GM18498 (cell line): ENCODE measurements around the gene NTRK2.

ENCODE experiments used
- ATAC-seq: cut with Tn5 transposase; IDR thresholded peaks from one replicate; pipeline ENCODE4 v1.9.1; 2021; ENCODE audit warnings: mild to moderate bottlenecking, moderate library complexity; ENCODE audit not compliant: unreplicated experiment

NTRK2 gene

DNA sequence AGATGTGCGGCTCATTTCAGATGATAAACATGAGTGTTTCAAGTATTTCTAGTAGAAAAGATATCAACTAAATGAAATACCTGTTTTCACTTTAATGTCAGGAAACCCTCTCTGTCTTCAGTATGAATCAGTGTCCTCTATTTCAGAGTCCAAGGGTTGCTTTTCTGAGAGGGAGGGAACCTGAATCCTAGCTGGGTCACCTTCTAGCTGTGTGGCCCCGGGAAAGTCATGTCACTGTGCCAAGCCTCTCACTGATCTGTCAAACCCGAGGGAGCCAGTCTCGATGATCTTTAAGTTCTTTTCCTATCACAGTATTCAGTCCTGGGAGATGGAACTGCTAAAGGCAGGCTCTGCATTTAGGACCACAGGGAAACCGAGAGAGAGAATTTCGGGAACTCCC lies 258.9 kb downstream of the NTRK2 start:
- no peak for ATAC-seq

DNA sequence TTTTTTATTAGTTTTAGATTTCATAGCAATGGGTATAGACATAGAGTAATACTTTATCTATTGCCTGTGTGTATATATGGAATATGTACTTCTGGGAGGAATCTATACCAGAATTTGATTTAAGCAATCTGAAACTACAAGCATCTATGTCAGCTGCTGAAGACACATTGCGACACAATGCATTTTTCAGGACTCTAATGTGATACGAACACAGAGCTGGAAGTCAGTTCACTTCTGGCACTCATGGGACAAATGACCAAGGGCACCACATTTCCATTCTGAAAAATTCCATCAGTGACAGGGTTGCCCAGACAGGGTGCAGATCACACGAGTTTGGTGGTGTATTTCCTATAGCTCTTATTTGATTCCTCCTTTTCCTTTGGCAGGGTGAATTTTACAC lies 259.5 kb downstream of the NTRK2 start:
- no peak for ATAC-seq

DNA sequence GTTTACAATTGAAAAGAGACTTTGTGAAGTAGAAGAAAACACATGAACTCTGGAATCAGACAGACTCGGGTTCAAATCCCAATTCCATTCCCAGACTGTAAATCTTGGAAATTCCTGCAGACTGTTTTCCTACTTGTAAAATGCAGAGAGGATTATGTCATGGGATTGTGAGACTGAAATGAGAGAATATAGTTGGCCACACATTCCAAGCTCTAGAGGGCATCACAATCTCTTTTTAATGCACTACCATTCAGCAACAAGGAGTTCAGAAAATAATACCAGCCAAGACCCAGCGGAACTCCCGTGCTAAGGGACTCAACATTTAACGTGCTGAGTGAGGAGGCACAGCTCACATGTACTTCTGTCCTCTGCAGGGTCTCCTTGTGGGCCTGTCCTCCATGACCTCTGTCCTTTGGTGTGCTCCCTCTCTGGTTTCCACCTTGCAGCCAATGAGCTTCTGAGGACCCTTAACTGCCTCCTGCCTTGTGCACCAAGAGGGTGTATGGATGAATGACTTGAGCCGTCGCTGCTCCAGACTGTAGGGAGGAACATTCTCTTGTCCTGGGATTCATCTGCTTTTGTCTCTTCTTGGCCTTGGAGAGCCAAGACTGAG lies 263.5 kb downstream of the NTRK2 start:
- no peak for ATAC-seq

DNA sequence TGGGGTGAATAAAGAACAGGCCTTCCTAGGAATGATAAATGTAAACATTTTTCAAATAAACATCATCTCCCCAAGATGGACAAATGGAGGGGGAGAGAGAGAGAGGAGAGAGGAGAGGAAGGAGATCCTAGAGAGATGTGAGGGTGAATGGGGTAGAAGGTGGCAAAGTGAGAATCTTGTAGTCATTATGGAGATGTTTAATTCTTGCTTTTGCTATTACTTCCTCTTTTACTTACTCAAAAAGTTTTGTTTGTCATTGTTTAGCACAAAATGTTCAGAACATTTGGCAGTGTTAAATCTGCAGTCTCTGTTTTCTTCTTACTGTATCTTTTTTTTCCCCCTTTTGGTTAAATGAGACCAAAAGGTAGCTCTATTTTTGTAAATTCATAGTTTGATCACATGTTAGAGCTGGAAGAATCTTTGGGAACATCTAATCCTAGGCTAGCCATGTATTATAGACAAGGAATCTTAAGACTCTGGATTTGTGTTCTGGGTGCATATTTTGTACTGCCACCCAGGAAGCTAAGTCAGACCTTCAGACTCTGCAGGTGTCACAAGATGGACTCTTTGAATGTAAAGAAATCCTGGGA lies 266.1 kb downstream of the NTRK2 start:
- peak; percentile 41 for ATAC-seq

DNA sequence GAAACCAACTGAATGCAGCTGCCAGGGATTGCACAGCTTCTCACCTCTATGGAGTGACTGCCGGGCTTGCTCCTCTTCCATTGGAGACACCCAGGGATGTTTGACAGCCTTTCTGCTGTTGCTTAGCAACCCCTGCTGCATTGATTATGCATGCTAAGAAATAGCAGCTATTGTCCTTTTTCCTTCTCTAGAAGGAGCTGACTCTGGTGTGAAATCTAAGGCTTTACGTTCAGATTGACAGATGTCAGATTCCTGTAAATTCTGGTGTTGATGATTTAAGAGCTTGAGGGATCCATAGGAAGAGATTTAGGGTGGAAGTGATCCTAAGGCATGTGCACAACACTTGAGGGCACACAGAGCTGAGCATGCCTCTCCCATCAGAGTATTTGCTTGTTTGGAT lies 267.7 kb downstream of the NTRK2 start:
- ATAC-seq: no peak

DNA sequence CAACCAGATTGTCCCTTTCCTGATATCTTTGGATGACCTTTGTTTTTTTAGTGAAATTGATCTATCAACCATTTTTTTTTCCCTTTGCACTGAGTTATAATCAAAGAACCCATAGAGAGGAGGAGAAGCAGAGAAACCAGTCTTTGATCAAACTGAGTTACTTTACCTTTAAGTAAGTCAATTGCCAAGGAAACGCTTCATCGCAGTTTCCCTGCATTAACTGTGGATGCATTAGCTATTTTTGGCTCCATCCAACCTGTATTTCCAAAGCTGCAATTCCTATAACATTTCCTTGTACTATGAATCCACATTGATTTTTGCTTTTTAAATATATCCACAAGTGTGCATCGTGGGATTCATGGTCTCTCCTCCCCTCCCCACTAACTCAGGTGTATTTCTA lies 268.1 kb downstream of the NTRK2 start:
- no peak for ATAC-seq

DNA sequence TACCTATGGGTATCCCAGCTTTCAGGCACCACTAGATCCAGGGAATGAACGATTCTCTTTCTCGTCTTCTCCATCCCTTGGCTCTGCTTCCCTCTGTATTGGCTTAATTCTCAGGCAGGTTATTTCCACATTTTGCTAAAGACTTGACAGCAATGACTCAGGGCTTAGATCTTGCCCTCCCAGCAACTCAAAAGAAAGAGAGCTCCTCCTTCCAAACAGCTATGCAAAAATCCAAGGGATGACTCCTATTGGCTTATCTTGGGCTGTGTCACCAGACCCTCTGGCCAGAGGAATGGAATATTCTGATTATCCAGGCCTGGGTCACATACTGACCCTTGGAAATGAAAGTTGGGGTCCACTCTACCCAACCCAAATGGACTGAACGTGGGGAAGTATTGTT lies 270.2 kb downstream of the NTRK2 start:
- no peak for ATAC-seq

DNA sequence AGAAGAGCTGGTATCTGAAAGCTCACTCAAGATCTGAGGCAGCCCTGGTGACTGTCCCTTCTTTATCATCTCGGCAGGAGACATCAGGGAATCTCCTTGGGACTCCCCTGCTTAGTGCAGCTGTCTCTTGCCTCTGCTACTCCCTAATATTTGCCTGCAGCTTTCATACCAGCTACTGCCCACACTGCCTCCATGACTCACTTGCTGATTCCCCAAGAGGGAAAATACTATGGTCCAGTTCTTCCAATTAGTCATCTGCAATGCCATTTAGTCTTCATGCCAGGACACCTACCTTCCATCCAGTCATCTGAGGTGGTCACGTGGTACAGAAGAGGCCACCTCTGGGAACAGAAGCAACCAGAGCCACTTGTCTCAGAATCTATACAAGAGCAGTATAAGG lies 270.8 kb downstream of the NTRK2 start:
- ATAC-seq: no peak

DNA sequence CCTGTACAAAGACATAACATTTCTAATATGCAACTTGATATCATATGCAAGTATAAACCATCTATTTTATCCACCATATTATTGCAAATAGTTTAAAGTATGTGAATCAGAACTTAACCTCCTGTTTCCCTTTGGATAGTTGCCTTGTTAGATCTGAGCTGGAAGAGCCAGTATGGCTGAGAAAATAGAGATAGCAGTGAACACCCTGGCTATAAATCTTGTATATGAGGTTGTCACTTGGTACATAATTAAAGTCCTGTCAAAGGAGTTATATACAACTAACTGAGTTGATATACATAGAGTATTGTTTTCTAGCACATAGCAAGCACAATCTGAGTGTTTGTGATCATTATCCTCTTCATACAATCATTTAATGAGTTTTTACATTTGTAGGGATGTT lies 272.3 kb downstream of the NTRK2 start:
- no peak for ATAC-seq

DNA sequence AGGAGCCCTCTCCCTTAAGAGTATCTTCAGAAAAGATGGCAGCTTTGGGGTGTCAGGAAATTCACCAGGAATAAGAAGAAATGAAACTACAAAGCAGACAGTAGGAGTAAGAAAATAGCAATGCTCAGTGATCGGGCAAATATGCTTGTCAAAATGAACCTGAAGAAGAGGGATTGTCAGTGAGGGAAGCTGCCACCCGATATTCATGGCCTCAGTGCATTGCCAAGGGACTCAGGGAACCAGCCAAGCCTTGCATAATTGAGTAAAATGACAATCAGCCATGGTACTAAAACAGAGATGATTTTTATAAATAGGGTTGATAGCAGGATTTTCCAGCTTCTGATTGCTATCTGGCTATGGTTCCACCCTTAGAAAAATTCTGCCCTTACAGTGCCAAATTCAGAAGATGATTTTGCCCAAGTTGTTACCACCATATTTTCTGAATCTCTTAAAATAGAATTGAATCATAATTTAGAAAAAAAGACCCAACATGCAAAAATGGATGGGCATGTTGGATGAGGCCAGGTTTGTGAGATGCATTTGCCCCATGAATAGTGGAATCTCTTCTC lies 274.0 kb downstream of the NTRK2 start:
- no peak for ATAC-seq

DNA sequence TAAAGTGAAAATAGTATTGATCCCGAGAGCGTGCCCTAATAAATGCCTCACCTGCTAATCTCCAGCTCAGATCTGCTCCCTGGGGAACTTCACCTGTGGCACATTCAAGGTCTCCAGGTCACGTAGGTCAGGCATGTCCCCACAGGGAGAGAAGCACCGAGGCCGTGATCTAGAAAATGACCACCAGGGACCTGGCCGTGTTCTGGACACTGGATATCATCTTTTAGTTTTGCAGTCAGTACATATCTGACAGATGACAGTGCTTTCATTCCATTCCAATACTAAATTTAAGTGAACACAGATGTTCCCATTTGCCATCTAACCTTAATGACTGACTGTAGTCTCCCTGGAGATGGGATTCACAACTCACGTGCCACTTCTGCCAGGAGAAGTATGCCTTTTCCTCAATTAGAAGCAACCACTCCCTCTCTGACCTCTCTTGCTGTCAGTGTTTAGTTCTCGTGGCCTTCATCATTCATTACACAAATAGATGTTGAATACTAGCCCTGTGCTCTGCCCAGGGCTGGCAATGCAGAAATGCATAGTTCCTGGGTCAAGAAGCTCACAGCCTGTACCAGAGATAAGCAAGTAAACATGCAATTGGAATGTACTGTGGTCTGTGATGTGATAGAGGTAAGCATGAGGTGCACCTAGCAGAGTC lies 276.5 kb downstream of the NTRK2 start:
- ATAC-seq: no peak

DNA sequence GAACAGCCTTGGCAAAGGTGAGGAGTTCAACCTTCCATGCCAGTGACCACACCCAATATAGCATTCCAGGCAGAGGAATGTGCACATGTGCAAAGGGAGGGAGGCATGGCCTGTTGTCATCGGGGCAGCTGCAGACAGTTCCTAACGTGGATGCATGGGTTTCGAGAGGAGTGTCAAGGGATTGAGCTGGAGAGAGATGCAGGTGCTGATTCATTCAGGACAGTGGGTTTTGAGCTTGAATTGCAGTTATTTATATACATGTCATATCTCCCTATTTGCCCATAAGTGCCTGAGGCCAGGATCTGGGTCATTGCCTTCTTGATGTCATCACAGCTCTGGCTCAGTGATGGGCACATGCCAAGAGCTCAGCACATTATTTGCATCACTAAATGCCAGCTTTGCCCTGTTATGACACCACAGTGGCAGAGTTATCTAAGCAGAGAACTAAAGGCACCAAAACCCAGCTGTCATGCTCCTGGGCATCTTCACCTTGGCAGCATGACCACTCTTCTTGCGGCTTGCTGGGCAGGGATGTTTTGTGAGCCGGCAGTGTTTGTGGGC lies 278.0 kb downstream of the NTRK2 start:
- no peak for ATAC-seq

DNA sequence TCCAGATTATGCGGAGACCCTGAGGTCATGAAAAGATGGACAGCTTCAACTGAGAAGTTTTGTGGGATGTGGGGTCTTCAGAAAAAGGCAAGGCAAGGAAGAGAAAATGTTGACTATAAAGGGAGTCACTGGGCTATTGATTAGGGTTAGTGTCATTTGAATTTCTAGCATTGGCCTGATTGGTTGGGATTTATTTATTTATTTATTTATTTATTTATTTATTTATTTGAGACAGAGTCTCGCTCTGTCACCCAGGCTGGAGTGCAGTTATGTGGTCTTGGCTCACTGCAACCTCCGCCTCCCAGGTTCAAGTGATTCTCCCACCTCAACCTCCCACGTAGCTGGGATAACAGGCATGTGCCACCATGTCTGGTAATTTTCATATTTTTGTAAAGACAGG lies 279.7 kb downstream of the NTRK2 start:
- ATAC-seq: no peak

DNA sequence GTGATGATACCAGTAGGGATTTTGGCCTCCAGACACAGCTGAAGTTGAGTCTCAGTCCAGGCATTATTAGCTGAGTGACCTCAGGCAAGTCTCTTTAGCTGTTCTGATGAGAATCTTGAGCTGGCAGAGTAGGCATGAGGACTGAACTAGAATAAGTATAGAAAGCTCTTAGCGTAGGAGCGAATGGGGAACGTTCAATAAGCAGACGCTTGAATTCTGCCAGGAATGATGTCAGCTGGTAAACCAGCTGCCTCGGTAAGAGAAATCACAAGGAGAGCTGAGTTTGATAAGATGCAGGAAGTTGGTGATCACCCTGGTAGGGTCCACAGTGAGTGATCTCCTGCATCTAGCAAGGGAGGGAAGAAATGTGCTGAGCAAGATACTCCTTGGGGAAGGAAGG lies 280.4 kb downstream of the NTRK2 start:
- ATAC-seq: no peak

DNA sequence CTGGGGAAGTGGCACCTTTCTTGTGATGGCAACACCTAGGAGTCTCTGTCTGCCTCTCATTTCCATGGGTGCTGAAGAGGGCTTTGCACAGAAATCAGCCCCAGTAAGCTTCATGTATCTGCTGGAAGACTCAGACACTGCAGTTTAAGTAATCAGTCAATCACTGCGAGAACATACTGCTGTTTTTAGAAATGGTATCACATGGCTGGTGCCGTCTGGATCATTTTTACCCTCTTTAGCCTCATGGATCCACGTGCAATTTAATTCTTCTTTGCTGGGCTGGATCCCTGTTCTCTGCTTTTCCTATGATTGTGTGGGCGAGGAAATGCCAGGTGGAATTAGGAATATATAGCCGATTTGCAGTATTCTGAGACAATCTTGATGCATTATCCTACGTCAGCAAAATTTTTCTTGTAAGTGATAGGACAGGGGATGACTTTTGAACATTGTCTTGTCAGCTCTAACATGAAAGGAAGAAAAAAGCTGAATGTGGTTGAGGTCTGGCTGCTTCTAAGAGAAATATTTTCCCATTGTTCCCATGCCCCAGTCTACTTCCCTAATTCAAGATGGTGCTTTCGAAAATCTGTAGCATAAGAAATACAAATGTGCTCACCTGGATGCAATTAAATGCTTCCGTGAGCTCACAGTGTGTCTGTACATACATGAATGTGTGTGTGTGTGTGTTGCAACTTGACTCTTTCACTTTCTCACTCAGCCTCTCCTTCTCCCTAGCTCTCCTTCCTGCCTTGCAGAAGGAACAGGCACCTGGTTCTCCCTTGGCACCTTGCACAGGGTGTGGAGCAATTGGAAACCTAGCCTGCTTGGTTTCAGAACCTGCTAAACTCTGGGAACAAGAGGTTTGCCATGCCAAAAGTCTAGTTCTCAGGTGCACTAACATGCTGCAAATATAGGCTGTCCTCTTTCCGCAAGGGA lies 281.6 kb downstream of the NTRK2 start:
- ATAC-seq: no peak

DNA sequence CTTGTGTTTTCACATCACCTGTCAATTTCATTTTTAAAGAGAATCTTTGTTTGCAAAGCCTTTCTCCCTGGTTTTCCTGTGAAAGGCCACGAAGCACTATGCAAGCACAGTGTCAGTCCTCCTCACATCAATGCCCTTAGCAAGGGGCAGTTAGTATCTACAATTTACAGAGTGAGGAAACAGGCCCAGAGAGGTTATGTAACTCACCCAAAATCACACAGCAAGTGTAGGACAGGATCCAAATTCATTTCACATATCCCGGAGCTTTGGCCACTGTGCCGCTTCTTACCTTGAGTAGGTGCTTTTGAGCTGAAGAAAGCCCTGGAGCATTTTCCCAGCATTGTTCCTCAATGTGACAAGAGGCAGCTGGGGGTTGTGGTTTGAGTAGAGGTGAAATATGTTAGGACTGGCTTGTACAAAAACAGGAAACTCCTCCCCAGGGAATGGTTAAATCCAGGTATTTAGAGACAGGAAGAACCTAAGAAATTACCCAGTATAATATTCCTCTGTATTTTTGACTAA lies 283.8 kb downstream of the NTRK2 start:
- ATAC-seq: no peak

DNA sequence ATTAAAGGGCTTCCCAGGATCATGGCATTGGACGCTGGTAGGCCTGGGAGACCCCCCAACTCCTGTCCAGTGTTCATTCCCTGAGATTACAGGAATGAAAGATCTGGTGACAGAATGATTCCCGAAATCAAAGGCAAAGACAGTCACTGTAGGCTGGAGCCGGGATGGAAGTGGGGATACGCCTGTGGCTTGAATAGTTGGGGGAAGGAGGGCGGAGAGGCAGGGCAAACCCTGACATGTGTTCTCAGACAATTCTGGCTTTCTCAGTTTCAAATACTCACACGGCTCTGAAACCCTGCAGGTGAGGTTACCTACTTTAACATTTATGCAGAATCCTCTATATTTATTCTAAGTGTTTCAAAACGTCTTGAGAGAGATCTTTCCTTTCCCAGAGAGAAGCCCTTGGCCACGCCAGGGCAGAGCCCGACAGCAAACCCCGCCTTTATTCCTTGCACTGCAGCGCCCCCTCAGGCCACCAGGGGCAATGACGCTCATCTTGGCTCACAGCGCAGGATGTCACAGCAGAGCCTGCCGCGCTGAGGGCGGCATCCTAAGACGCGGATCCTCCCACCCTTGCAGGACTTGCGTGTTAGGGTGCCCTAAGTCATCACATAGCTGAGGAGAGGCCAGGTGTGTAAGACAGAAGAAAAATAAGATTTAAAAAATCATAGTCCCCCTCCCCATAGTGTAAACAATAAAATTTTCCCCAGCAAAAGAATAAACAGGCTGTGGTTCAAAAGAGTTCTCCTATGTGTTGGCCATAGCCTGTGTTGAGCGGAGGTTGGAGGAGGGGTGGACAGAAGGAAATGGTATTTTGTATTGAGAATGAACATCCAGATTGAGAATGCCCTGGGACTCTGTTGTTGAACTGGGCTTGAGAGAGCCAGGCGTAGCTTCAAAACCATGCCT lies 284.5 kb downstream of the NTRK2 start:
- ATAC-seq: peak; percentile 97

DNA sequence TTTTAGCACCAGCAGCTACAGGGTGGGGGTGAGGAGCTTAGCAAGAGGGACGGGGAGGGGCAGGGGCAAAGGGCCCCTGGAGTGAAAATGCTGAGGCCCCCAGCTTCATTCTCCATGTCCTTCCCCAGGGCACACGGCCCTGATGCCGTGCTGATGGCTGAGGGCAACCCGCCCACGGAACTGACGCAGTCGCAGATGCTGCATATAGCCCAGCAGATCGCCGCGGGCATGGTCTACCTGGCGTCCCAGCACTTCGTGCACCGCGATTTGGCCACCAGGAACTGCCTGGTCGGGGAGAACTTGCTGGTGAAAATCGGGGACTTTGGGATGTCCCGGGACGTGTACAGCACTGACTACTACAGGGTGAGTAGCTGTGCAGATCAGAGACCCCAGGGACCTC lies 285.6 kb downstream of the NTRK2 start:
- no peak for ATAC-seq

DNA sequence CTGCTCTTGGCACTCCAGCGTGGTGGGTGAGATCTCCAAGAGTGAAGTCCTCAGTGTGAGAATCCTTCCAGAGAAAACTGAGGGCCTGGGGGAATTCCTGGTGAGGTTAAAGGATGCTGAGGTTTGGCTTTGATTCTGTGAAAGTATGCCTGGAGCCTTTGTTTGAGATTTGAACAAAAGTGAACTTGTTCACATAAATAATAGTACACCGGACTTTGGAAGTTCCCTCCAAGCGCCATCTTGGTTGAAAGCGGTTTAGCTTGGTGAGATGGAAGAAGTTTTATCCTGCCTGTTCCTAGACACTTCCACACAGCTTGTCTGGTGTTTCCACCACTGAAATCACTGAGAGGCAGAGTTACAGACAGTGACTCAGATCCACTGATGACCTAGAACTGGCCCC lies 286.4 kb downstream of the NTRK2 start:
- ATAC-seq: no peak

DNA sequence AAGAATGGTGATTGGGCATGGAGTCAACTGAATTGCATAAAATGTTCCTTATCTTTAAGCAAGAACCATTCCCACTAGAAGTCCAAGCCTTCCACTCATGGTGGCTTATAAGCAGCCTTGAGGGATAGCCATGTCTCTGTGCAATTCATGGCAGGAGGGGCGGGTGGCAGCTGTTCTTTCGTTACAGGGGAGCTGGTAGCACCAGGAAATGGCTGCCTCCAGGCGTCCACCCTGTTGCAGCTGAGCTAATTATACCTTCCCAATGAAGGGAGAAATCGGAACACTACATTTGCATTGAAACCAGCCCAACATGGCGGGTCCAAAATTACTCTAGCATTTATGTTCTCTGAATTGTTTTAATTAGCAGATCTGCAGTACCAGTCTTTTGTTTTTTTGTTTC lies 289.8 kb downstream of the NTRK2 start:
- ATAC-seq: no peak
